HG03159 (cell line): ENCODE measurements around the gene TBC1D1.

Source experiments
- ATAC-seq: cut with Tn5 transposase; IDR thresholded peaks from one replicate; pipeline ENCODE4 v1.9.1; 2021; ENCODE audit warnings: mild to moderate bottlenecking, moderate library complexity; ENCODE audit not compliant: unreplicated experiment

TBC1D1 gene

DNA sequence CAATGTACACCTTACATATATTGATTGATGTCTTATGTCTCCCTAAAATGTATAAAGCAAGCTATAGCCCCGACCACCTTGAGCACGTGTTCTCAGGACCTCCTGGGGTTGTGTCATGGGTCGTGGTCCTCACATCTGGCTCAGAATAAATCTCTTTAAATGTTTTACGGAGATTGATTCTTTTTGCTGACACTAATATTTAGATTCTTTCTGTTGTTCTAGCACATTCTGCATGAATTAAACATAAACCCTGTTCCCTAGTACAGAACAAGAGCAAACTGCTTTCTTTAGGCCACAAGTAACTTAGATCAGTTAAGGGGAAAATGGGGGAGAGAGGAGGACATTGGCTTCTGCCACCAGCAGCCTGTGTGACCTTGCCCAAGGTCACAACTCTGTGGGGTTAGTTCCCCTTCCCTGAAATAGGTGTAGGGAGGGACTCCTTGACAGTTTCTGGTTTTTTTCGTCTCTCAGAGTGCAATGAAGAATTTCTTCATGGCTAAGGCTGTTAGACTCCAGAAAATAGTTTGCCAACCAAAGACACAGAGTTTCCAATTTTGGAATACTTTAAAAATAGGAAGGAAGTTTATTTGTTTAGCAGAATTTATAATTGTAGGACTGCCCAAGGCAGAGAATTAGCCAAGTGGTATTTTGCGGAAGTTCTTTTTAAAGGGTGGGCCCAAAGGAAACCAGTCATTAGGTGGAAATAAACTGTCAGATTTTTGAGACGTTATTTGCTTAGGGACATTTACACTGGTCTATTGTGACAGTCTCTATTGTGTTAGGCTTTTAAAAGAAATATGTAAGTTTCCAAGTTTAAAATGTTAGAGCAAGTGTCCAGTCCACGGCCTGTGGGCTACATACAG is 98.7 kb downstream of the TBC1D1 start:
- peak; percentile 42 for ATAC-seq

DNA sequence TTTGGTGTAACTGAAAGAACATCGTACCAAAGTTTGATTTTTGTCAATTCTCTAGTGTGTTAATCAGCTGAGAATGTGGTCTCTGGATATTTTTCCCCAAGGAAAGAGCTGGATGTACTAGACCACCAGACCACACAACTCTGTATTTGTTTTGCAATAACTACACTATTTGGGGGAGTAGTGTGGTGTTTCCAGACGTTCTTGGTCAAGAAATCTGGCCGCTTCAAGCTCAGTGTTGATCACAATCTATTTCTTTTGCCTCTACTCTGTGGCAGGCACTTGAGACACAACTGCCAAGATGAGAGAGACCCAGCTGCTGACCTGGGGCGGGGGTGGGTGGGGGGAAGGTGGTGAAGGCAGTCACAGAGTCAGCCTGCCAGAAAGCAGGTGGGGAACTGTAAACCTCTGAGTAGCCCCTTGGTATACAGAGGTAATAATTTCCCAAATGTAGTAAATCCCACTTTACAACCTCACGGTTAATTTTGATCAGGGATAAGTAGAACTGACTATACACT is 99.9 kb downstream of the TBC1D1 start:
- ATAC-seq = no peak

DNA sequence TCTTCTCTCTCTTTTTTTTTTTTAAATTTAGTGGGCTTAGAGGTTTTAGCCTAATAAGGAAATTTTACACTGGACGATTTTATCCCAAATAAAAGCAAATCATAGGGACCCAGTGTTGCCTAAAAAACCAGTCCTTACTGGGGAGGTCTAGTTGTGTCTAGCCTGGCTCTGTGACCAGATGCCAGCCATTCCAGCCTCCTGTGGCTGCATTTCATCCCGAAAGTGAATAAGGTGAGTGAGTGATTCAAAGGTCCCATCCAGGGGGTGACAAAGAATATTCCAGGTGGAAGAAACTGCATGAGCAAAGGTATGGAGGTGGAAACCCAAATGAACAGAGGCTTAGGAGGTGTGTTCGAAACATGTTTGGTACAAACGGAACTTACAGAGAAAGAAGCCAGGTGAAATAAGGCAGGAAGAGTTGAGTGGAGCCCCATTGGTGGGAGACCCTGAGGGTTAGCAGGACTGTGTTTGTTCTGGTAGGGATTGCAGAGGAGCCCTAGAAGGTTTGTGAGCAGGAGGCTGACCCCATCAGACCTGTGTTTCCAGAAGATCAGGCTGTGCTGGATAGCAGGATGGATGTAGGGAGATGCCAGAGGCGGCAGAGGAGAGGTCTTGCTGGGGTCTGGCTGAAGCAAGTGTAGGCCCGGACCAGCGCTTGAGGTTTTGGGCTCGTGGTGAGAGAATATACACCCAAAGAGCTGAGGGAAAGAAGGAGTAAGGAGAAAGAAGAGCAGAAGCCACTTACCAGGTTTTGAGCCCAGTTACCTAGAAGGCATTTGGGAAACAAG is 100.9 kb downstream of the TBC1D1 start:
- no peak for ATAC-seq

DNA sequence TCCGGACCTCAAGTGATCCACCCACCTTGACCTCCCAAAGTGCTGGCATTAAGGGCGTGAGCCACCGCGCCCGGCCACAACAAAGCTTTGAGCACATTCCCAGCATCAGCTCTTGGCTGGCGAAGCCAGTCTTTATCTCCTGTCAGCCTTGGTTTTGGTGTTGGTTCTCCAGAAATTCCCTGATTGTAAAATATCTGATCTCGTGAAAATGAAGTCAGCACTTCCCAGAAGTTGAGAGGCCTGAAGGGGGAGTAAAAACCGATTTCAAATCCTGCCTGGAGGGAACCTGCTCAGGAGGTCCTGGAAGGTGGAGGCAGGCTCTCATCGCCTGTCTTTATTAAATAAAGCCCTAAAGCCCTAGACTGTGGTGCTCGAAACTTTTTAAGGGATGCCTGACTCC is 102.9 kb downstream of the TBC1D1 start:
- no peak for ATAC-seq

- peak; percentile 71 for ATAC-seq
Observed at GRCh38 chr4:37994569-37994968, 103.7 kb downstream of the TBC1D1 start.

DNA sequence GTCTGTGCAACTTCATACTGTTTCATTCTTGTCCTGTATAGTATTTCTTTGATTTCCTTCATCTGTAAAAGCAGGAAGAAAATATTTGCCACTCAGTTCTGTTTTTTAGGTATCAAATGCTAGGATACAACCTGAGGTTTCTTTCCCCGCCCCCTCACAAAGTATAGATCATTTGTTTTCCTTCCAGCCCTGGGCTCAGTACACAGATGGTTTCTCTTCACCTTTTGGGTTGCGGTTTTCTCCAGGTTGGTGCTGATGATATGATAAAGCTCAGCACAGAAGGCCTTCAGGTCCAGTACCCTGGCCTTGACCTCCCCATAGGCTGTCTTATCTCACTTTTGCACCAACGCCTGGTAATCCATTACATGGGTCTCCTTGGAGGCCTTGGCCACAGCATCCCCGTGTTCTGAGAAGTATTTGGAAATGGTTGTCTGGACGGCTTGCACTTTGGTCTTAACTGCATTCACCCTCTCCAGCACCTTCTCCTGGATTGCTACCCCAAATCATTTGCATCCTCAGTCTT is 104.5 kb downstream of the TBC1D1 start:
- ATAC-seq = no peak

- no peak for ATAC-seq
Observed at GRCh38 chr4:37995981-37996775, 105.3 kb downstream of the TBC1D1 start.

GRCh38 chr4:37998226-37998625 is 107.3 kb downstream of the TBC1D1 start:
- ATAC-seq = no peak

DNA sequence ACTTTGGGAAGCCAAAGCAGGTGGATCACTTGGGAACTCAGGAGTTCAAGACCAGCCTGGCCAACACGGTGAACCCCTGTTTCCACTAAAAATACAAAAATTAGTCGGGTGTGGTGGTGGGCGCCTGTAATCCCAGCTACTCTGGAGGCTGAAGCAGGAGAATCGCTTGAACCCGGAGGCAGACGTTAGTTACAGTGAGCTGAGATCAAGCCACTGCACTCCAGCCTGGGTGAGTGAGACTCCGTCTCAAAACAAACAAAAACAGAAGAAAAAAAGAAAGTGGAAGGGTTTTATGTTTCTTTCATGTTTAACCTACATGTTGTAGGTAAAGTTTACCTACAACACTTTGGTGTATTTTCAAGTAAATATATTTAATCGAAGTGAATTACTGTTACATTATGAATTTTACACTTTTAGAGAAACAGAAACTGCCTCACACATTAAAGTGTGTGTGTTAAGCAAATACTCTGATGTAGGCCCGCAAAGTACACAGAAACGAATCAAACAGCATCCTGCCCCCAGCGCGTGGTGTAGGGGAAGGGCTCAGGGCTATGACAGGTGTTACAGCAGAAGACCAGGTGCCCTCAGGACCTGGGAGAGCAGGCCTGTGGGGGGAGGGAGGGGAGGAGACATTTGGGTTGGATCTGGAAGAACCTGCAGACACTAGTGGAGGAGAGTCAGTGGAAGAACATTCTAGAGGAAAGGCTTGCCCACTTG is 108.3 kb downstream of the TBC1D1 start:
- ATAC-seq = no peak

GRCh38 chr4:37999965-38000364 is 109.1 kb downstream of the TBC1D1 start:
- ATAC-seq = no peak

- ATAC-seq = no peak
Observed at GRCh38 chr4:38001927-38002326, 111.0 kb downstream of the TBC1D1 start.

- ATAC-seq = no peak
Observed at GRCh38 chr4:38002451-38003071, 111.7 kb downstream of the TBC1D1 start.

- no peak for ATAC-seq
Observed at GRCh38 chr4:38003102-38003501, 112.2 kb downstream of the TBC1D1 start.

DNA sequence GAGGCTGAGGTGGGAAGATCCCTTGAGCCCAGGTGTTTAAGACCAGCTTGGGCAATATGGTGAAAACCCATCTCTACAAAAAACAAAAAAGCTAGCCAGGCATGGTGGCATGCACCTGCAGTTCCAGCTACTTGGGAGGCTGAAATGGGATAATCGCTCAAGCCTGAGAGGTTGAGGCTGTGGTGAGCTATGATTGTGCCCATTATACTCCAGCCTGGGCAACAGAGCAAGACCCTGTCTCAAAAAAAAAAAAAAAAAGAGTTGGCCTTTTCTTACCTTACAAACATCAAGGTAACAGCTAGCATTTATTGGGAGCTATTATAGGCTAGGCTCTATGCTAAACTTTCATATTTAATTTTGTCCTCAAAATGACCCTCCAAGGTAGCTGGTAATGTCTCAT is 112.7 kb downstream of the TBC1D1 start:
- ATAC-seq = no peak

- no peak for ATAC-seq
Observed at GRCh38 chr4:38004062-38004461, 113.2 kb downstream of the TBC1D1 start.

DNA sequence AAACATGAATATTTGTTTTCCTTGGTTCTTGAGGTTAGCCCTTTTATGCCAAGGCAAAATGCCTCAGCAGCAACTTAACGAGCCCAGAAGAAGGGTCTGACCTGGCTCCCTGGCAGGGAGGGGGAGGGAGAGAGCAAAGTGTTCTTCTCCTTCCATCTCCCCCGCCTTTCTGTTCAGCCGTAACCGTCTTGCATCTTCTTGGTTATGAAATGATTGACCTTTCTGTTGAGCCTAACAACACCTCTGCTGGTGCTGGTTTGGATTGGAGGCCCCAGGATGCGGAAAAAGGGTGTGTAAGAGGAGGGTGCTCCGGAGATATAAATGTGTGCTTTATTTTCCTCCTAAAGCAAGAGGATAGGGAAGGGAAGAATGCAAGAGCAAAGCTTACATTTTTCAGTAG is 114.0 kb downstream of the TBC1D1 start:
- ATAC-seq = no peak

DNA sequence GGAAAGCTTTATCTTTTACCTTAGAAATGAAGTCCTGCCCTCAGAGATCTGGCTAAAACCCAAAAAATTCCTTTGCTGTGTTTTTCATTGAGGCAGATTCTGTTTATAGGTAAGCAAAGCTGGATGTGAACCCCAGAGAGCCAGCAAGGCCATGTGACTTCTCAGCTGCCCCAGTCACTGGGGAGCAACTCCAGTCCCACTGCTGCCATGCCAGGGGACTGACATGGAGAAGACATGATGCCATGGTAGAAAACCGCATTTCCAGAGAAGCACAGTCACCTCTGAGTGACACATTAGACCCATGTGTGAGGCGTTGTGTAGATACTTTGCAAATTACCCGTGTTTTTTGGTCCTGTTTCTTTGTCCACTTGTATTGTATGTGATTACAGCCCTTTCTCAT is 114.8 kb downstream of the TBC1D1 start:
- ATAC-seq = no peak

GRCh38 chr4:38007645-38008044 is 116.8 kb downstream of the TBC1D1 start:
- no peak for ATAC-seq

DNA sequence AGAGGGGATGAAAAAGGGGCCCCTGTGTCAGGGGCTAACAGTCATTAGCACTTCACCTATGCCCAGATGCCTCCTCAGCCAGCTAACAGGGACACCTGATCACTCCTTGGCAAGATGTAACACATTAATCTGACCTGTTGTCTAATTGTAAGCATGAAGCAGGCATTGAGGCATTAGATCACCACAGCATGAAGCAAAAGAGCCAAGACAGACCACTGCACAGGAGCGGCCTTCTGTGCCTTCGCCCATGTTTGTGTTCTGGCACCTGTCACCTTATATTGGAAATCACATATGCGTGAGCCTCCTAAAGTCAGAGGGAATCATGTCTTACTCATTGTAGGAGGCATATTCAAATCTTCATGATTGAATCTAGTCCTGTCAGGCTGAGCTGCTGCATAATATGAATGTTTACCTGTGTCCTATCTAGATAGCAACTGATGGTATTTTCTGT is 117.7 kb downstream of the TBC1D1 start:
- ATAC-seq = no peak

DNA sequence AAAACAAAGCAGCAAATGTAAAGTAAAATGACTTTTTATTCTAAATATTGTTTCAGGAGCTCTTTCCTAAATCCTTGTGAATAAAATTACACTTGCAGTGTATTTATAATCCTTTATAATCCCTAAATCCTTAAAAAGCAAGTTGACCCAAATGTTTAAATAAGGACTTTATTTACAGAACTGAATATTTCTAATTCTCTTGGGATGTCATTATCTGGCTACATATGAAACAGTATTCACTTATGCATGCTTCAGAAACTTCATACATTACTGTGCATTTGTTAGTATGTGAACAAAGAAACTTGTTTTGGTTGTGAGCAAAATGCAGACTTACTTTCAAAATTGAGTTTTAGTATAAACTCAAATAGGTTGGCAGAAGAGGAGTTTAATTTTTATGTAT is 118.5 kb downstream of the TBC1D1 start:
- no peak for ATAC-seq
